ENCODE data around the gene ZNF280D.

Gene ZNF280D

DNA sequence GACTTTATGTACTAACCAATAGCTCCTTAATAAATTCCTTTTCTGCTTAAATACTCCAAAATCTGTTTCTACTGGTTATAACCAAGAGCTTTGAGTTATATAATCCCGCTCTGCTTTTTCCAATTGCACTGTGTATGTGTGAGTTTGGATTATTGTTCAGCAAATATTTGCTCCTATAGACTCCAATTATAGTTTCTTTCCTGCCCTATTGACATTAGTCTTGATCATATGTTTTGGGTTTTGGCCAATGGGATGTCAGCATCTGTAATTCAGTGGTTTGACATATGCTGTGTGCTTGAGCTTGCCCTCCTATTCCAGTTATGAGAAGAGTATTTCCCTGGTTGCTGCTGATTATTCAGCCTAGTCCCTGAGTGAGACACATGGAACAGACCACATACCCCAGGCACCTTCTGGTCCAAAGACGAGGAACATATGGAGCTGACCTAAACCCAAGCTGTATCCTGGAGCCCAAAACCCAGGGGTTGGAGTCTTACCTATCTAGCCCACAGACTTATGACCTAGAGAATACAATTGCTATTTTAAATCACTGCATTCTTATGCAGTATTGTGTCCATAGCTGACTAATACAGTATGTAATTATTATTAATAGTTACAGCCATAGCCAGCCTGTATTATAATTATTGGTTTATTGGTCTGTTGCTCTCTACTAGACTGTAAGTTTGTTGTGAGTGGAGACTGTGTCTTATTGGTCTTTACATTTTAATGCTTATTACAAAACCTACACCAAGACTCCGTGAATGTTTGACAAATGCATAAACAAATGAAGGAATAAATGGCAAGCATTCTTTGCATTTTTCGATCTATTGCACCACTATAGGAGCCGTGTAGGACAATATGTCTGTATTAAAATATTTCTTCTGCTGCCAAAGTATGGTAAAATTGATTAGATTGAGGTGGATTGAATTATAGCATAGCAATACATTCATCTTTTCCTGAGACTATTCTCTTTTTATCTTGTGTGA, 11.7 kb upstream of the ZNF280D start:
- DNase-seq: no peak

GRCh38 chr15:56741541-56741940, 8.2 kb upstream of the ZNF280D start:
- no peak for DNase-seq

- no peak for DNase-seq
Measured at GRCh38 chr15:56739964-56740640, 6.8 kb upstream of the ZNF280D start.

GRCh38 chr15:56739474-56739873, 6.2 kb upstream of the ZNF280D start:
- DNase-seq: no peak

DNA sequence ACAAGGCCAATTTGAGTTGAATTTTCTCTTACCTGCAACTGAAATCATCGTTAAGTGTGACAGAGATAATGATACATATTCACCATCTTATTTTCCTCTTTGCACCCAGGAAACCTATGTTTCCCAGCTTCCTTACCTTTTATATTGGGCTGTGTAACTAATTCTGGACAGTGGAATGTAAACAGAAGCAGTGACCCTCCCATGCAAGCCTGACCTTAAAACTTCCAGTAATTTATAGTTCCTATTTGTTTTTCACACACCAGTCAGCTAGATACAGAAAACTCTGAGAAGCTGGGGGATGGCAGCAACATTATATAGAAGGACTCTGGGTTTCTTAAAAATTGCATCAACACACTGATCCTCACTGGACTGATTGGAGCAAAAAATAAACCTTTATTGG, 4.5 kb upstream of the ZNF280D start:
- DNase-seq: no peak

DNA sequence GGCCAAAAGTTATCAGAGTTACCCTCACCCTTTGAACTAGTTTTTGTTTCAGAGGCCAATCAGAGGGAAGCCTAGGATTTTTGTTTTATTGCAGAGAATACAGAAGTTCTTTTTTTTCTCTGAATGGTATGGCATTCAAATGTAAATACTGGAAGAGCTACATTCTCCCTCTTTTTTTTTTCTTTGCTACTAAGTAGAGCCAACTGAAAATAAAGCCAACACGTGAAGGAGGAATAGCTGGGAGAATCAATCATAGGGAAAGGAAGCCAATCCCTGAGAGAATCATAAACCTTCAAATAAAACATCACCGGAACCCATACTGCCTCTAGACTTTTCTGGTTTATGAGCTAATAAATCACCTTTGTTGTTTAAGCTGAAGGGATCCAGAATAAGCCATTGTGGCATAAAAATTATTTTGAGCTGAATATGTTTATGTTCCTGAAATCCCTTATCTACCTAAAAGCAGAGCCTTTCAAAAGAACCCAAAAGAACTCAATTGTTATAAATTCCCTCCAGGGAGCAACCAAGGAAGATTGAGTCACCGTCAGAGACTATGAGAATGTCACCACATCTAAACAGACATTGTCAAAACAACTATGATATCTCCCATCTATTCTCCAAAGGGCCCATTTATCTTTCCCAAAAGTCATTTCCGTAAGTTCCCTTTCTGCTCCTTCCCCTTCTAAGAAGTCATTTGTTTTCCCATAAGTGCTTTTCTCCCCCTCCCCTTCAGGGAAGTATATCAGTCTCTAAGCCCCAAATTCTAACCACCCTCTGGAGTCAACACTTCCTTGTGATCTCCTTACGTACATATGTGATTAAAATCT, 3.8 kb upstream of the ZNF280D start:
- DNase-seq: no peak

- no peak for DNase-seq
Measured at GRCh38 chr15:56736308-56736707, 3.0 kb upstream of the ZNF280D start.

- DNase-seq: no peak
Measured at GRCh38 chr15:56735589-56735988, 2.3 kb upstream of the ZNF280D start.

GRCh38 chr15:56734013-56734635, 815 bp upstream of the ZNF280D start:
- DNase-seq: no peak

- no peak for DNase-seq
Measured at GRCh38 chr15:56732886-56733135, 498 bp downstream of the ZNF280D start.

GRCh38 chr15:56732135-56732885, 999 bp downstream of the ZNF280D start:
- no peak for DNase-seq

DNA sequence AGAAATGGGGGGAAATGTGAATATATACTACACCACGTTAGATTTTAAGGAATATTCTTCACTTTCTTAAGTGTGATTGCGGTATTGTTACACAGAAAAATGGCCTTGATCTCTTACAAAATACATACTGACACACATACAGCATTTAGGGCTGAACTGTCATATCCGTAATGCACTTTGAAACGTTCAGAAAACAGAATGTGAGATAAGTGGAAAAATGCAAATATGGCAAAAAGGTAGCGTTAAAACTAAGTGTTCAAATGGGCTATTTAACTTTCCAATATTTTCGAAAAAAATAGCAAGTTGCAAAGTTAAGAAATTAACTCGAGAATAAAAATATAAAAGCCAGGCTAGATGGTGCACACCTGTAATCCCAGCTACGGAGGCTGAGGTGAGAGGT, 1.8 kb downstream of the ZNF280D start:
- no peak for DNase-seq

GRCh38 chr15:56729561-56729960, 3.7 kb downstream of the ZNF280D start:
- DNase-seq: no peak

- no peak for DNase-seq
Measured at GRCh38 chr15:56725386-56725785, 7.9 kb downstream of the ZNF280D start.

- no peak for DNase-seq
Measured at GRCh38 chr15:56724232-56724631, 9.1 kb downstream of the ZNF280D start.

- no peak for DNase-seq
Measured at GRCh38 chr15:56723787-56724186, 9.5 kb downstream of the ZNF280D start.

DNA sequence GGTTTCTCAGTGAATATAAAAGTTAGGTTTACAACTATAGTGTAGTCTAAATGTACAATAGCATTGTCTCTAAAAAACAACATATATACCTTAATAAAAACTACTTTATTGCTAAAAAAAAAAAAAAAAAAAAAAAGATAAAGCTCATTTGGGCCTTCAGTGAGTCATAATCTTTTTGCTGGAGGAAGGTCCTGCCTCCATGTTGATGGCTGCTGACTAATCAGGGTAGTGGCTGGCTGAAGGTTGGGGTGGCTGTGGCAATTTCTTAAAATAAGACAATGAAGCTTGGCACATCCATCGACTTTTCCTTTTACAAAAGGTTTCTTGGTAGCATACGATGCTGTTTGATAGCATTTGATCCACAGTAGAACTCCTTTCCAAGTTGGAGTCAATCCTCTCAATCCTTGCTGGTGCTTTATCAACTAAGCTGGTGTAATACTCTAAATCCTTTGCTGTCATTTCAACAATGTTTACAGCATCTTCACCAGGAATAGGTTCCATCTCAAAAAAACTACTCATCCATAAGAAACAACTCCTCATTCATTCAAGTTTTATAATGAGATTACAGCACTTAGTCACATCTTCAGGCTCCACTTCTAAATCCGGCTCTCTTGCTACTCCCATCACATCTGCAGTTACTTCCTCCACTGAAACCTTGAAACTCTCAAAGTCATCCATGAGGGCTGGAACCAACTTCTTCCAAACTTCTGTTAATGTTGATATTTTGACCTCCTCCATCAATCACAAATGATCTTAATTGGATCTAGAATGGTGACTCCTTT, 13.3 kb downstream of the ZNF280D start:
- DNase-seq: no peak

- no peak for DNase-seq
Measured at GRCh38 chr15:56719021-56719612, 14.2 kb downstream of the ZNF280D start.

DNA sequence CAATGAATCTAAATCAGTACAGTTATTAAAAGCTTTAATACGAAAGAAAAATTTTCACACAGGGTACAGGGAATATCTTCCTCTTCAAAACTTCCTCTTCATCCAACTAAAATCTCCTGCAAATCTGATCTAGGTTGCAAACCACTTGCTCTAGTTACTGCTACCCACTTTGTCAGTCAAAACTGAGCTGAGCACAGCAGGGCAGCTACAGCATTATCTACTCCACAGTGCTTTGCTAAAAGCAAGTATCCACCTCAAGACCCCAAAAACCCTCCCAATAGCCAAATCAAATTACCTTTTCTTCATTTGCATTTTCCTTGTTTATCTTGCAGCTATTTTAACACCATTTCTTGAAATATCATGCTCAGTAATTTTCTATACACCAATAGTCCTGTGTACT, 14.7 kb downstream of the ZNF280D start:
- no peak for DNase-seq

DNA sequence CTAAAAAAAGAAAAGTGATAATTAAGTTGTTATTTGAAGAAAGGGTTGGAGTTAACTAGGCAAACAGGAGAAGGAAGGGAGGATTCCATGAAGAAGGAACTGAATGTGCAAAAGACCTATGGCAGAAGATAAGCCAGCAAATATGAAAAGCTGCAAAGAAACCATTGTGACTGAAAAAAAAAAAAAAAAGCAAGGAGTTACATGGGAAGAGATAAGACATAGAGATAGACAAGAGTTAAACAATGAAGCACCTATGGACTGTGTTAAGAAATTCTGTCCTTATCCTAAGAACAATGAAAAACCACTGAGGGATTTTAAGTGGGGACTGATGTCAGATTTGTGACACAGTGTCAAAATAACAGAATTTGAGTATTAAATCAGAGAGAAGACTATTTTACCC, 17.0 kb downstream of the ZNF280D start:
- DNase-seq: no peak

DNA sequence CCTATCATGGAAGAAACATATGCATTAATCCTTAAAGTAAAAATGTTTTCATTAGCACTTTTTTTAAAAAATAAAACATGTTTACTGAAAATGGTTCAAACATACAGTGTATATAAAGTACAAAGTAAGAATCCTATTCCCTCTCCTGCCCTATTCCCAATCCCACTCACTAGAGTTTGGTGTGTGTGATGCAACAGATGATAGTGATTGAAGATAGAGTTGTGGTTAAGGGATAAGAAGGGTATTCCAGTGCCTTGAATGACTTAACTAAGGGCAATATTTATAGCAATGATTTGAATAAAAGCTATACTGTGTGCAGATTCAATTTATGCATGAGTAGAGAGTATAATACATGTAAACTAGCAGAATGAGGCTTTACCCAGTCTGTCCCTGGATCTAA, 18.1 kb downstream of the ZNF280D start:
- DNase-seq: no peak
